Measurements from ENCODE around the gene RBPMS2. TPM values are rescaled to one million over a fixed set of nuclear protein-coding genes. Genes with fewer than 3 reads are reported as not detected.

Gene RBPMS2
- total and polyA plus RNA-seq, 5 donors, result 380 to 503 (median 390) TPM

GRCh38 chr15:64731012-64731804 lies 44.2 kb downstream of the RBPMS2 start:
- Histone ChIP-seq H3K4me1 (ENCODE audit: control insufficient read depth, insufficient read depth, low read length) (no peaks in the 10 kb centered on the region), H3K9me3 (ENCODE audit: control insufficient read depth, low read length) (no peaks in the 10 kb centered on the region), H3K4me3 (ENCODE audit: low read length) (no peak overlapping the region), H3K27me3 (ENCODE audit: control insufficient read depth, insufficient read depth) (no peaks in the 10 kb centered on the region), H3K27ac (ENCODE audit: low read length) (no peak overlapping the region)
- ATAC-seq (peak; percentile 67 to 72), DNase-seq (peak; percentile 81 to 95 (median 92))
- WGBS, result 24% methylated on average over 16 of the region's 16 CpGs
- intact Hi-C loops (cut with DNase I), result loop anchor here (2.0 to 10.0 kb wide), 5 partner anchors 76 to 176 kb away; no protein-coding TSS in a partner anchor

GRCh38 chr15:64730151-64730550 lies 45.2 kb downstream of the RBPMS2 start:
- WGBS, result 86% methylated on average over 5 of the region's 5 CpGs
- intact Hi-C loops (cut with DNase I), result loop anchor here (2.0 to 10.0 kb wide), 5 partner anchors 77 to 177 kb away; no protein-coding TSS in a partner anchor
- Histone ChIP-seq H3K4me3 (ENCODE audit: low read length) (no peak overlapping the region), H3K4me1 (ENCODE audit: control insufficient read depth, insufficient read depth, low read length) (no peaks in the 10 kb centered on the region), H3K27ac (ENCODE audit: low read length) (no peak overlapping the region), H3K27me3 (ENCODE audit: control insufficient read depth, insufficient read depth) (no peaks in the 10 kb centered on the region), H3K9me3 (ENCODE audit: control insufficient read depth, low read length) (no peaks in the 10 kb centered on the region)
- DNase-seq, result no peak
- no peak for ATAC-seq

- DNase-seq, result no peak
- Histone ChIP-seq H3K27me3 (ENCODE audit: control insufficient read depth, insufficient read depth) (no peaks in the 10 kb centered on the region), H3K27ac (ENCODE audit: low read length) (peak overlapping the region; percentile 89), H3K9me3 (ENCODE audit: control insufficient read depth, low read length) (no peaks in the 10 kb centered on the region), H3K4me3 (ENCODE audit: low read length) (no peak overlapping the region), H3K4me1 (ENCODE audit: control insufficient read depth, insufficient read depth, low read length) (peaks cover 17% of the 10 kb centered on the region)
- ATAC-seq, result peak in 1 of 2 donors; percentile 49
- intact Hi-C loops (cut with DNase I), result no loop called here
- 67% methylated on average over 3 of the region's 3 CpGs for WGBS
These were observed 55.2 kb downstream of the RBPMS2 start for GRCh38 chr15:64720188-64720587.

GRCh38 chr15:64717735-64718495 lies 57.5 kb downstream of the RBPMS2 start:
- H3K27ac ChIP-seq (ENCODE audit: low read length), result peak overlapping the region; percentile 76
- no peak overlapping the region for H3K4me3 ChIP-seq (ENCODE audit: low read length)
- whole genome bisulfite sequencing, result 32% methylated on average over 18 of the region's 18 CpGs
- H3K4me1 ChIP-seq (ENCODE audit: control insufficient read depth, insufficient read depth, low read length), result peaks cover 17% of the 10 kb centered on the region
- intact Hi-C loops (cut with DNase I), result no loop called here
- H3K27me3 ChIP-seq (ENCODE audit: control insufficient read depth, insufficient read depth), result no peaks in the 10 kb centered on the region
- ATAC-seq (peak; percentile 53 to 65), DNase-seq (peak; percentile 47 to 76 (median 74))
- no peaks in the 10 kb centered on the region for H3K9me3 ChIP-seq (ENCODE audit: control insufficient read depth, low read length)

GRCh38 chr15:64717130-64717529 lies 58.3 kb downstream of the RBPMS2 start:
- intact Hi-C loops (cut with DNase I), result no loop called here
- no peak overlapping the region for H3K4me3 ChIP-seq (ENCODE audit: low read length)
- no peaks in the 10 kb centered on the region for H3K9me3 ChIP-seq (ENCODE audit: control insufficient read depth, low read length)
- 83% methylated on average over 7 of the region's 7 CpGs for WGBS
- DNase-seq (no peak), ATAC-seq (no peak)
- H3K27me3 ChIP-seq (ENCODE audit: control insufficient read depth, insufficient read depth), result no peaks in the 10 kb centered on the region
- peaks cover 17% of the 10 kb centered on the region for H3K4me1 ChIP-seq (ENCODE audit: control insufficient read depth, insufficient read depth, low read length)
- peak overlapping the region; percentile 76 for H3K27ac ChIP-seq (ENCODE audit: low read length)

- intact Hi-C loops (cut with DNase I), result no loop called here
- H3K4me1 ChIP-seq (ENCODE audit: control insufficient read depth, insufficient read depth, low read length), result peaks cover 17% of the 10 kb centered on the region
- H3K27ac ChIP-seq (ENCODE audit: low read length), result no peak overlapping the region
- no peaks in the 10 kb centered on the region for H3K9me3 ChIP-seq (ENCODE audit: control insufficient read depth, low read length)
- no peak overlapping the region for H3K4me3 ChIP-seq (ENCODE audit: low read length)
- H3K27me3 ChIP-seq (ENCODE audit: control insufficient read depth, insufficient read depth), result no peaks in the 10 kb centered on the region
- DNase-seq (no peak), ATAC-seq (no peak)
- WGBS, result 83% methylated on average over 2 of the region's 2 CpGs
These were observed 58.9 kb downstream of the RBPMS2 start for GRCh38 chr15:64716452-64716851.

- H3K4me1 ChIP-seq (ENCODE audit: control insufficient read depth, insufficient read depth, low read length), result peaks cover 10% of the 10 kb centered on the region
- intact Hi-C loops (cut with DNase I), result no loop called here
- ATAC-seq (no peak), DNase-seq (no peak)
- H3K9me3 ChIP-seq (ENCODE audit: control insufficient read depth, low read length), result no peaks in the 10 kb centered on the region
- 83% methylated on average over 6 of the region's 6 CpGs for WGBS
- H3K27me3 ChIP-seq (ENCODE audit: control insufficient read depth, insufficient read depth), result no peaks in the 10 kb centered on the region
- no peak overlapping the region for H3K4me3 ChIP-seq (ENCODE audit: low read length)
- H3K27ac ChIP-seq (ENCODE audit: low read length), result no peak overlapping the region
These were observed 61.8 kb downstream of the RBPMS2 start for GRCh38 chr15:64713592-64713991.

- intact Hi-C loops (cut with DNase I), result no loop called here
- H3K27ac ChIP-seq (ENCODE audit: low read length), result no peak overlapping the region
- H3K4me1 ChIP-seq (ENCODE audit: control insufficient read depth, insufficient read depth, low read length), result no peaks in the 10 kb centered on the region
- no peaks in the 10 kb centered on the region for H3K9me3 ChIP-seq (ENCODE audit: control insufficient read depth, low read length)
- H3K4me3 ChIP-seq (ENCODE audit: low read length), result no peak overlapping the region
- ATAC-seq, result no peak
- DNase-seq, result no peak
- H3K27me3 ChIP-seq (ENCODE audit: control insufficient read depth, insufficient read depth), result no peaks in the 10 kb centered on the region
- 75% methylated on average over 2 of the region's 2 CpGs for WGBS
These were observed 63.0 kb downstream of the RBPMS2 start for GRCh38 chr15:64712353-64712752.

- H3K27me3 ChIP-seq (ENCODE audit: control insufficient read depth, insufficient read depth), result no peaks in the 10 kb centered on the region
- intact Hi-C loops (cut with DNase I), result no loop called here
- WGBS, result 93% methylated on average over 7 of the region's 7 CpGs
- no peak for DNase-seq
- H3K4me1 ChIP-seq (ENCODE audit: control insufficient read depth, insufficient read depth, low read length), result no peaks in the 10 kb centered on the region
- H3K4me3 ChIP-seq (ENCODE audit: low read length), result no peak overlapping the region
- no peak for ATAC-seq
- H3K9me3 ChIP-seq (ENCODE audit: control insufficient read depth, low read length), result no peaks in the 10 kb centered on the region
- H3K27ac ChIP-seq (ENCODE audit: low read length), result no peak overlapping the region
These were observed 64.5 kb downstream of the RBPMS2 start for GRCh38 chr15:64710676-64711428.

- no peak for ATAC-seq
- H3K4me3 ChIP-seq (ENCODE audit: low read length), result no peak overlapping the region
- DNase-seq, result no peak
- H3K4me1 ChIP-seq (ENCODE audit: control insufficient read depth, insufficient read depth, low read length), result peaks cover 6% of the 10 kb centered on the region
- intact Hi-C loops (cut with DNase I), result no loop called here
- H3K9me3 ChIP-seq (ENCODE audit: control insufficient read depth, low read length), result no peaks in the 10 kb centered on the region
- H3K27ac ChIP-seq (ENCODE audit: low read length), result no peak overlapping the region
- H3K27me3 ChIP-seq (ENCODE audit: control insufficient read depth, insufficient read depth), result no peaks in the 10 kb centered on the region
- 87% methylated on average over 10 of the region's 10 CpGs for WGBS
These were observed 69.1 kb downstream of the RBPMS2 start for GRCh38 chr15:64706011-64706911.

All from right cardiac atrium (tissue), 5 donors.